ENCODE measurements around the gene PIK3C3.

PIK3C3 gene

DNA sequence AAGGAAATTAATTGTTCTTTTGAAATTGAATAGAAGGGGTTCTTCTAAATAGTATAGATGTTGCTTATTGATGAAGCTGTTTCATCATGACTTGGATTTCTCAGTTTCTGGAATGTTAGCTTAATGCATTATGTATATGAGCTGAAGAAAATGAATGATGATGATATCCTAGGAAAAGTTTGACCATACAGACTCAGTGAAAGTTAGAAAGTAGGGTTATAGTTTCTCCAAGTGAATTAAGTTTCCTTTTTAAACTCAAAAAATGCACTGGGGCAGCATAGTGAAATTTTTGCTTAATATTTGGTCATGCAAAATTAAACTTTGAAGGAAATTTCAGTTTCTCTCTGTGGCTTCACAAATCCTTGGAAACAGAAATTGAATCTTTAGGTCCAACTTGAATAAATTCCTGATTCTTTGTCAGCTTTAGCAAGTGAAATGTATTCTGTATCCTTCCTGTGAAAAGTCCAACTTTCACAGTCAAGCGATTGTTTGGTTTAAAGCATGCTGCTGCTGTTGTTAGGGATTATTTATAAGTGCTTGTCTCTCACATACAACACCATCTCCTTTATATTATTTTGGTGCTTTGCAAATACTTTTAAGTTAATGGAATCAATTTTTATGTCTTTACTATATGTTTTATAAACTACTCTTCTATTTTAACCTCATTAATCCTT lies 78.2 kb downstream of the PIK3C3 start:
- Histone ChIP-seq H3F3A (ENCODE audit: insufficient read depth, low read length) (no peaks in the 10 kb centered on the region), H2AFZ (ENCODE audit: low read length) (no peak overlapping the region), H3K27me3 (ENCODE audit: insufficient read depth, low read length) (no peaks in the 10 kb centered on the region), H3K79me2 (ENCODE audit: insufficient read depth, low read length) (no peaks in the 10 kb centered on the region), H3K4me1 (ENCODE audit: insufficient read depth, low read length, severe bottlenecking) (no peaks in the 10 kb centered on the region), H3K9me2 (ENCODE audit: low read depth, low read length) (no peaks in the 10 kb centered on the region), H3K4me3 (ENCODE audit: low read depth, low read length, poor library complexity, severe bottlenecking) (no peak overlapping the region), H3K9me3 (ENCODE audit: low read length) (no peaks in the 10 kb centered on the region), H3K27ac (ENCODE audit: low read depth, low read length, poor library complexity, severe bottlenecking) (no peak overlapping the region), H3K9ac (ENCODE audit: low read length) (no peak overlapping the region), H3K36me3 (ENCODE audit: insufficient read depth, low read length) (peaks cover 53% of the 10 kb centered on the region), H3K4me2 (ENCODE audit: low read length) (no peak overlapping the region), H4K20me1 (ENCODE audit: insufficient read depth, low read length) (no peaks in the 10 kb centered on the region)
- TF ChIP-seq, protein P1, sequence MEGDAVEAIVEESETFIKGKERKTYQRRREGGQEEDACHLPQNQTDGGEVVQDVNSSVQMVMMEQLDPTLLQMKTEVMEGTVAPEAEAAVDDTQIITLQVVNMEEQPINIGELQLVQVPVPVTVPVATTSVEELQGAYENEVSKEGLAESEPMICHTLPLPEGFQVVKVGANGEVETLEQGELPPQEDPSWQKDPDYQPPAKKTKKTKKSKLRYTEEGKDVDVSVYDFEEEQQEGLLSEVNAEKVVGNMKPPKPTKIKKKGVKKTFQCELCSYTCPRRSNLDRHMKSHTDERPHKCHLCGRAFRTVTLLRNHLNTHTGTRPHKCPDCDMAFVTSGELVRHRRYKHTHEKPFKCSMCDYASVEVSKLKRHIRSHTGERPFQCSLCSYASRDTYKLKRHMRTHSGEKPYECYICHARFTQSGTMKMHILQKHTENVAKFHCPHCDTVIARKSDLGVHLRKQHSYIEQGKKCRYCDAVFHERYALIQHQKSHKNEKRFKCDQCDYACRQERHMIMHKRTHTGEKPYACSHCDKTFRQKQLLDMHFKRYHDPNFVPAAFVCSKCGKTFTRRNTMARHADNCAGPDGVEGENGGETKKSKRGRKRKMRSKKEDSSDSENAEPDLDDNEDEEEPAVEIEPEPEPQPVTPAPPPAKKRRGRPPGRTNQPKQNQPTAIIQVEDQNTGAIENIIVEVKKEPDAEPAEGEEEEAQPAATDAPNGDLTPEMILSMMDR (IDR thresholded peaks at IDR 0.05; ENCODE audit: low read length): no peak
- TF ChIP-seq EZH2 (IDR thresholded peaks at IDR 0.05; ENCODE audit: borderline replicate concordance, low read length): no peak

DNA sequence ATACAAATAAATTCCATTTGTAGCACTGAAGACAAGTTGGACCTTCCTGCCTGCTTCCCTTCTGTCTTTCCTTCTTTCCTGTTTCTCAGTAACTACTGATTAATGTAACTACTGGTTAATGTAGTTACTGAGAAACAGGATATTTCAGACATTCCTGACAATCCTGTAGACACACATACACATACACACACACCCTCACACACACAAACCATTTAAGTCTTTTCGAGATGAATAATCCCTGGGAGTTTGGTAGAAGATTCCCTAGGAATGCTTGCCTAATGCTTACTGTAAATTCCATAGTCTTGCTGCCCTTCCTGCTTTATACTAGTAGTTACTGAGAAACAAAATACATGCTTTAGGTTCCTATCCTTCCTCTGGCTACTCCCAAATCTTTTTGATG lies 83.9 kb downstream of the PIK3C3 start:
- no peak overlapping the region for H3K9ac ChIP-seq (ENCODE audit: low read length)
- no peaks in the 10 kb centered on the region for H3K9me2 ChIP-seq (ENCODE audit: low read depth, low read length)

DNA sequence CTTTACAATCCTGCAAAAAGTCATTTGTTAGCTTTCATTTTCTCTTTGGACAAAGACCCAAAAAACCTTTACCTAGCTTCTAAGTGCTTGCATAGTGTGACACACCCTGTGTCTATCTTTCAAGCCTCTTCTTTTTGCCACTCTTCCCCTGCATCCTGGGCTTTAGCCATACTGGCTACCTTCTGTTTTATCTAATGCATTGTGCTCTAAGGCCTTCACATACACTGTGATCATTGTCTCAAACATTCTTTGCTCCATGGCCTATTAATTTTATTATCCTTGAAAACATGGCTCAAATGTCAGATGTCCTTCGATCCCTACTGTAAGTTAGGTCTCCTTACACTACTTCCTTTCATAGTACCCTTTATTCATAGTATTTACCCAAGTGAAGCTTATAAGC lies 84.4 kb downstream of the PIK3C3 start:
- Histone ChIP-seq H3K9me2 (ENCODE audit: low read depth, low read length) (no peaks in the 10 kb centered on the region), H4K20me1 (ENCODE audit: insufficient read depth, low read length) (no peaks in the 10 kb centered on the region), H3K4me3 (ENCODE audit: low read depth, low read length, poor library complexity, severe bottlenecking) (no peak overlapping the region), H3K79me2 (ENCODE audit: insufficient read depth, low read length) (no peaks in the 10 kb centered on the region), H2AFZ (ENCODE audit: low read length) (no peak overlapping the region), H3K4me1 (ENCODE audit: insufficient read depth, low read length, severe bottlenecking) (no peaks in the 10 kb centered on the region), H3F3A (ENCODE audit: insufficient read depth, low read length) (no peaks in the 10 kb centered on the region; the same call in 1 of the 2 replicates), H3K27ac (ENCODE audit: low read depth, low read length, poor library complexity, severe bottlenecking) (no peak overlapping the region), H3K9me3 (ENCODE audit: low read length) (no peaks in the 10 kb centered on the region), H3K36me3 (ENCODE audit: insufficient read depth, low read length) (peaks cover 53% of the 10 kb centered on the region), H3K9ac (ENCODE audit: low read length) (no peak overlapping the region), H3K4me2 (ENCODE audit: low read length) (no peak overlapping the region), H3K27me3 (ENCODE audit: insufficient read depth, low read length) (no peaks in the 10 kb centered on the region)
- TF ChIP-seq EZH2 (IDR thresholded peaks at IDR 0.05; ENCODE audit: borderline replicate concordance, low read length): no peak
- TF ChIP-seq, protein P1 (IDR thresholded peaks at IDR 0.05; ENCODE audit: low read length): no peak

More for the DNA sequence above, 83.9 kb downstream of the PIK3C3 start:
- no peak overlapping the region for H2AFZ ChIP-seq (ENCODE audit: low read length)
- no peak for TF ChIP-seq EZH2 (IDR thresholded peaks at IDR 0.05; ENCODE audit: borderline replicate concordance, low read length)
- TF ChIP-seq, protein P1 (IDR thresholded peaks at IDR 0.05; ENCODE audit: low read length): no peak
- peaks cover 57% of the 10 kb centered on the region for H3K36me3 ChIP-seq (ENCODE audit: insufficient read depth, low read length)
- H3K79me2 ChIP-seq (ENCODE audit: insufficient read depth, low read length): no peaks in the 10 kb centered on the region
- H3F3A ChIP-seq (ENCODE audit: insufficient read depth, low read length): no peaks in the 10 kb centered on the region; the same call in 1 of the 2 replicates
- no peaks in the 10 kb centered on the region for H3K27me3 ChIP-seq (ENCODE audit: insufficient read depth, low read length)
- no peaks in the 10 kb centered on the region for H4K20me1 ChIP-seq (ENCODE audit: insufficient read depth, low read length)
- H3K27ac ChIP-seq (ENCODE audit: low read depth, low read length, poor library complexity, severe bottlenecking): no peak overlapping the region
- H3K4me1 ChIP-seq (ENCODE audit: insufficient read depth, low read length, severe bottlenecking): no peaks in the 10 kb centered on the region
- H3K9me3 ChIP-seq (ENCODE audit: low read length): no peaks in the 10 kb centered on the region
- H3K4me3 ChIP-seq (ENCODE audit: low read depth, low read length, poor library complexity, severe bottlenecking): no peak overlapping the region
- H3K4me2 ChIP-seq (ENCODE audit: low read length): no peak overlapping the region
